K562 (cell line): Measurements from ENCODE around the gene ANKRD13B. TPM values are rescaled to one million over a fixed set of nuclear protein-coding genes. Genes with fewer than 3 reads are reported as not detected.

Experiments
- ARID3A ChIP-seq: IDR thresholded peaks from 2 replicates; pipeline ENCODE4 v1.6.1; 2012; ENCODE audit warnings: low read depth, low read length, improper control_type of control experiment, borderline replicate concordance
- BACH1 ChIP-seq: fragments of 200-800 bp; sonication (Bioruptor generic); IDR thresholded peaks from 2 replicates; pipeline ENCODE4 v1.6.1; 2016; ENCODE audit warnings: missing genetic modification characterization, missing compliant biosample characterization
- CAMTA2 ChIP-seq: fragments of 250-450 bp; sonication (Bioruptor Pico); conservative IDR thresholded peaks from 2 replicates; pipeline ENCODE4 v1.5.1; 2022
- CREB1 ChIP-seq, 2 experiments: sonication (generic) in 1 of 2; formaldehyde crosslinking in 1 of 2; IDR thresholded peaks; 2 replicates each; pipeline versions ENCODE4 v1.6.1 to v1.8.0; 2012 to 2022; ENCODE audit warnings: inconsistent platforms in 1 of 2, mild to moderate bottlenecking in 1 of 2, missing genetic modification reagents in 1 of 2, moderate library complexity in 1 of 2
- MAFG ChIP-seq: fragments of 450-650 bp; conservative IDR thresholded peaks from 2 replicates; pipeline ENCODE4 v1.6.1; 2016; ENCODE audit warnings: missing genetic modification characterization, missing compliant biosample characterization
- MAZ ChIP-seq, 2 experiments: fragments of 450-650 bp in 1 of 2; sonication (generic) in 1 of 2; formaldehyde crosslinking; IDR thresholded peaks in 1 of 2; conservative IDR thresholded peaks in 1 of 2; 2 replicates each; pipeline versions ENCODE4 v1.4.0 to v1.5.0; 2020; ENCODE audit warnings: mild to moderate bottlenecking in 1 of 2, missing genetic modification reagents in 1 of 2
- MEIS2 ChIP-seq: fragments of 450-650 bp; IDR thresholded peaks from 2 replicates; pipeline ENCODE4 v1.6.1; 2014; ENCODE audit warnings: mild to moderate bottlenecking; ENCODE audit not compliant: partially characterized antibody
- PHB ChIP-seq: fragments of 250-450 bp; sonication (Bioruptor Pico); IDR thresholded peaks from 2 replicates; pipeline ENCODE4 v1.5.0; 2021
- PHF21A ChIP-seq: fragments of 450-650 bp; IDR thresholded peaks from 2 replicates; pipeline ENCODE4 v1.6.1; 2017; ENCODE audit warnings: low read depth, borderline replicate concordance
- SLC30A9 ChIP-seq: fragments of 250-450 bp; sonication (Bioruptor Pico); IDR thresholded peaks from 2 replicates; pipeline ENCODE4 v1.8.0; 2022; ENCODE audit warnings: mild to moderate bottlenecking, moderate library complexity
- SRSF9 ChIP-seq: fragments of 200-400 bp; formaldehyde crosslinking; IDR thresholded peaks from 2 replicates; pipeline ENCODE4 v1.6.1; 2017; ENCODE audit warnings: low read depth, low read length, borderline replicate concordance
- TRIM25 ChIP-seq: fragments of 450-650 bp; IDR thresholded peaks from 2 replicates; pipeline ENCODE4 v1.7.0; 2016; ENCODE audit warnings: borderline replicate concordance
- ZC3H8 ChIP-seq: fragments of 450-650 bp; IDR thresholded peaks from 2 replicates; pipeline ENCODE4 v1.6.1; 2017
- ZFX ChIP-seq: sonication (generic); formaldehyde crosslinking; IDR thresholded peaks from 2 replicates; pipeline ENCODE4 v1.8.0; 2022; ENCODE audit warnings: mild to moderate bottlenecking, missing genetic modification reagents, moderate library complexity
- ZNF146 ChIP-seq: IDR thresholded peaks from one replicate; pipeline ENCODE4 v1.6.1; 2018; ENCODE audit warnings: missing compliant biosample characterization; ENCODE audit not compliant: unreplicated experiment
- ZNF311 ChIP-seq: fragments of 250-450 bp; sonication (Bioruptor Pico); IDR thresholded peaks from 2 replicates; pipeline ENCODE4 v1.4.0; 2020; ENCODE audit warnings: mild to moderate bottlenecking, moderate library complexity
- ZNF592 ChIP-seq: fragments of 450-650 bp; IDR thresholded peaks from 2 replicates; pipeline ENCODE4 v1.6.1; 2017; ENCODE audit warnings: antibody characterized with exemption, mild to moderate bottlenecking
- polyA plus RNA-seq, 8 experiments: library from polyadenylated mRNA; depleted of rRNA in 4 of 8; stranded (reverse) in 5 of 8; unstranded in 3 of 8; fragments of >200 nt; fragmentation: Nextera tagmentation in 2 of 8; fragmentation: Illumina TruSeq in 1 of 8; extraction: Ambion mirVana in 2 of 8; extraction: Trizol in 1 of 8; gene quantifications; 2 replicates each; pipeline versions ENCODE4 v1.2.1 to v1.2.3, GENCODE V29; 2011 to 2014; ENCODE audit warnings: inconsistent platforms in 1 of 8, missing spikeins in 1 of 8
- total RNA-seq, 7 experiments: library from RNA; depleted of rRNA in 6 of 7; stranded (reverse); fragments of >200 nt in 6 of 7; fragmentation: Illumina TruSeq in 2 of 7; extraction: Trizol in 2 of 7; gene quantifications; 2 replicates each; pipeline versions ENCODE4 v1.2.1 to v1.2.3, GENCODE V29; 2011 to 2021; ENCODE audit warnings: low replicate concordance in 1 of 7

The ANKRD13B gene
- total and polyA plus RNA-seq, 9 of the 15 experiments (the other 6 are each of a cell fraction or from before 2014, with no cell fraction given) = 0.15 to 28.1 (median 4.6) TPM

- TF ChIP-seq ZNF592 (no peak), MAZ (CRISPR knock-in tag; conservative IDR thresholded peaks at IDR 0.05 in 1 of 2, IDR thresholded peaks at IDR 0.05 in 1 of 2) (no peak; a peak in 1 of 4 replicates), SLC30A9 (CRISPR knock-in tag) (no peak), CAMTA2 (CRISPR knock-in tag) (no peak), ZNF146 (CRISPR knock-in tag) (no peak), ZFX (CRISPR knock-in tag) (no peak), MAFG (tag) (no peak), MEIS2 (peak; percentile 0), CREB1 (IDR thresholded peaks at IDR 0.05) (no peak), CREB1 (CRISPR knock-in tag; IDR thresholded peaks at IDR 0.05) (no peak), PHB (CRISPR knock-in tag) (no peak), TRIM25 (no peak), ZC3H8 (no peak), BACH1 (tag) (no peak), SRSF9 (no peak), ARID3A (no peak), PHF21A (0 out of 2 replicates have a peak, but pooled peaks have one; percentile 2), ZNF311 (CRISPR knock-in tag) (no peak)
Measured at GRCh38 chr17:29618272-29619065, 25.5 kb downstream of the ANKRD13B start (continued).
